K562 (cell line): Measurements from ENCODE around the gene CFAP107. TPM values are rescaled to one million over a fixed set of nuclear protein-coding genes. Genes with fewer than 3 reads are reported as not detected.

Experiments used
- ATAC-seq: fragments of 200-7000 bp; cut with Tn5 transposase; 3 replicates; pipeline ENCODE4 v1.9.1; 2020; ENCODE audit warnings: moderate library complexity
- BruUV-seq: library from RNA; stranded (reverse); fragments of 400-500 nt; replicated peaks from 2 replicates; lab custom pipeline; 2021; lab: Mats Ljungman, UMichigan
- CTCF ChIA-PET: fragments of 300-600 bp; formaldehyde crosslinking; extraction: SDS; loops from one replicate; lab custom pipeline; 2021; ENCODE audit warnings: low intra/inter-chr PET ratio; lab: Yijun Ruan, JAX
- POLR2A ChIA-PET: fragments of 300-600, 350-650 bp; sonication (Branson Sonifier 250); formaldehyde crosslinking; extraction: SDS; loops from one replicate; lab custom pipeline; 2021; ENCODE audit warnings: antibody characterized with exemption, inconsistent platforms; lab: Yijun Ruan, JAX
- DNase-seq, 4 experiments: peaks; one replicate each; pipeline versions ENCODE4 v3.0.0 to v3.0.0-alpha.2; 2011 to 2018; ENCODE audit warnings: low spot score in 3 of 4, mixed read lengths in 3 of 4; ENCODE audit errors: extremely low read depth in 1 of 4
- FAIRE-seq: peaks from 2 replicates; lab custom pipeline; 2011; peaks lifted over from hg19 to GRCh38; lab: Jason Lieb, UNC
- H2AFZ ChIP-seq: 2 replicates; pipeline ENCODE4 v1.6.0; 2011; ENCODE audit warnings: low read depth, low read length, control low read depth, inconsistent platforms
- H3K27ac ChIP-seq: fragments of 200-600 bp; 3 replicates; pipeline ENCODE4 v1.8.0; 2011; ENCODE audit warnings: low read depth, mild to moderate bottlenecking, control low read depth, inconsistent platforms, low read length, moderate library complexity, mixed read lengths; ENCODE audit errors: extremely low read depth
- H3K27me3 ChIP-seq, 2 experiments: fragments of 300-600 bp in 1 of 2; 2 replicates in 1 of 2; 3 replicates in 1 of 2; pipeline versions ENCODE4 v1.6.0 to v1.8.0; 2011; ENCODE audit warnings: inconsistent platforms in 2 of 2, low read length in 2 of 2, mild to moderate bottlenecking in 1 of 2, mixed read lengths in 1 of 2, moderate library complexity in 1 of 2; ENCODE audit not compliant: control insufficient read depth in 2 of 2, insufficient read depth in 2 of 2
- H3K36me3 ChIP-seq: fragments of 300-600 bp; 3 replicates; pipeline ENCODE4 v1.8.0; 2011; ENCODE audit warnings: mild to moderate bottlenecking, low read length, inconsistent platforms; ENCODE audit not compliant: control insufficient read depth, insufficient read depth
- H3K4me1 ChIP-seq, 2 experiments: fragments of 200-600 bp in 1 of 2; replicated peaks in 1 of 2; 2 replicates in 1 of 2; 3 replicates in 1 of 2; pipeline versions ENCODE4 v1.5.1 to v1.8.0; 2011; ENCODE audit warnings: inconsistent platforms in 2 of 2, low read length in 2 of 2, mild to moderate bottlenecking in 1 of 2, mixed read lengths in 1 of 2, moderate library complexity in 1 of 2; ENCODE audit not compliant: control insufficient read depth in 2 of 2, insufficient read depth in 2 of 2
- H3K4me2 ChIP-seq: 2 replicates; pipeline ENCODE4 v1.6.1; 2011; ENCODE audit warnings: low read length, control low read depth, inconsistent platforms, mixed read lengths; ENCODE audit not compliant: insufficient read depth
- H3K4me3 ChIP-seq: fragments of 200-600 bp; sonication (generic), shearing (Covaris generic); 2 replicates; pipeline ENCODE4 v1.5.1; 2016; ENCODE audit warnings: control low read depth, inconsistent platforms
- H3K79me2 ChIP-seq: fragments of 200-600 bp; 3 replicates; pipeline ENCODE4 v1.8.0; 2011; ENCODE audit warnings: low read length, inconsistent platforms; ENCODE audit not compliant: control insufficient read depth, insufficient read depth
- H3K9ac ChIP-seq, 2 experiments: 2 replicates each; pipeline versions ENCODE4 v1.6.0 to v1.6.1; 2011; ENCODE audit warnings: low read depth in 2 of 2, low read length in 2 of 2, control low read depth in 1 of 2, inconsistent platforms in 1 of 2, mild to moderate bottlenecking in 1 of 2, mixed read lengths in 1 of 2; ENCODE audit not compliant: insufficient read depth in 1 of 2
- H3K9me1 ChIP-seq: one replicate; pipeline ENCODE4 v1.6.0; 2011; ENCODE audit warnings: inconsistent platforms, mild to moderate bottlenecking, low read length, moderate library complexity; ENCODE audit not compliant: control insufficient read depth, insufficient read depth
- H3K9me3 ChIP-seq: replicated peaks from 2 replicates; pipeline ENCODE4 v1.5.1; 2011; ENCODE audit warnings: low read depth, low read length, inconsistent platforms; ENCODE audit not compliant: control insufficient read depth, insufficient read depth
- H4K20me1 ChIP-seq: replicated peaks from 2 replicates; pipeline ENCODE4 v1.6.1; 2011; ENCODE audit warnings: low read length, inconsistent platforms, mixed read lengths; ENCODE audit not compliant: control insufficient read depth, insufficient read depth
- FOSL1 ChIP-seq: fragments of 200-800 bp; sonication (Bioruptor generic); conservative IDR thresholded peaks from 2 replicates; pipeline ENCODE4 v1.6.1; 2016; ENCODE audit warnings: missing genetic modification characterization, missing compliant biosample characterization
- KHSRP ChIP-seq: fragments of 450-650 bp; IDR thresholded peaks from 2 replicates; pipeline ENCODE4 v1.6.1; 2017
- WGBS: fragments of 100-300 bp; shearing (Covaris generic); methylation state at CpG from one replicate; pipeline ENCODE4 v1.1.6; 2016; ENCODE audit warnings: low coverage, mixed read lengths; ENCODE audit not compliant: insufficient coverage; ENCODE audit errors: missing lambda C conversion rate; 5-methylcytosine and 5-hydroxymethylcytosine counted together
- in situ Hi-C: fragments of 300-500 bp; cut with MboI; formaldehyde crosslinking; loops from 4 replicates; pipeline ENCODE4 v1.15.0; 2018; ENCODE audit warnings: inconsistent platforms, mixed read lengths
- intact Hi-C: fragments of 100-400 bp; cut with micrococcal nuclease; formaldehyde crosslinking; loops from 2 replicates; pipeline ENCODE4 v1.14.2; 2022
- polyA plus RNA-seq, 8 experiments: library from polyadenylated mRNA; depleted of rRNA in 4 of 8; stranded (reverse) in 5 of 8; unstranded in 3 of 8; fragments of >200 nt; fragmentation: Nextera tagmentation in 2 of 8; fragmentation: Illumina TruSeq in 1 of 8; extraction: Ambion mirVana in 2 of 8; extraction: Trizol in 1 of 8; gene quantifications; 2 replicates each; pipeline versions ENCODE4 v1.2.1 to v1.2.3, GENCODE V29; 2011 to 2014; ENCODE audit warnings: inconsistent platforms in 1 of 8, missing spikeins in 1 of 8
- total RNA-seq, 7 experiments: library from RNA; depleted of rRNA in 6 of 7; stranded (reverse); fragments of >200 nt in 6 of 7; fragmentation: Illumina TruSeq in 2 of 7; extraction: Trizol in 2 of 7; gene quantifications; 2 replicates each; pipeline versions ENCODE4 v1.2.1 to v1.2.3, GENCODE V29; 2011 to 2021; ENCODE audit warnings: low replicate concordance in 1 of 7

Gene CFAP107
- total and polyA plus RNA-seq, 9 of the 15 experiments (the other 6 are each of a cell fraction or from before 2014, with no cell fraction given), result 0.03 to 0.08 TPM; not detected in 7

DNA sequence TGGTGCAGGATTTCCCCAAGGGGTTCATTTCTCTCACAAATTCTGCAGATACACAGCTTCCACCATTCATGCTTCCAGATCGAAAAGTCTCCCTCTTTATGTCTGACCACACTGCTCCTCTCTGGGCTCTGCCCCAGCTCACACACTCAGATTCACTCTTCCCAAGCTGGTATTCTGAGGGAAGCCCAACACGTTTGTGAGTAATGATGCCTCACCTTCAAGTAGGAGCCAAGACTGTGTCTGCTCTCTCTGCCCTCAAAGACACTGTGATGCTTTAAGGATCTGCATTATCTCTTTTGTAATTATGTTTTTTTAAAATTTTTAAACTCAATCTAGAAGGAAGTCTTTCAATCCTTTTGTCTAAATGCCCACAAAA is 65.4 kb downstream of the CFAP107 start:
- H3K79me2 ChIP-seq, result no peaks in the 10 kb centered on the region
- no peaks in the 10 kb centered on the region for H4K20me1 ChIP-seq
- H3K9ac ChIP-seq, result no peak overlapping the region
- peaks cover 0 to 23% of the 10 kb centered on the region in 2 experiments; a peak in 2 of 5 replicates for H3K4me1 ChIP-seq
- no peaks in the 10 kb centered on the region for H3K36me3 ChIP-seq
- peak overlapping the region; percentile 66 for H3K4me2 ChIP-seq
- peak overlapping the region; percentile 79; the same call in 1 of the 2 replicates for H2AFZ ChIP-seq
- peak overlapping the region; percentile 59; the same call in 1 of the 3 replicates for H3K27ac ChIP-seq
- BruUV-seq, result no TSS peak
- peak; percentile 41 for ATAC-seq
- FAIRE-seq, result no peak
- 0 out of 2 replicates have a peak, but pooled peaks have one; percentile 0 for TF ChIP-seq FOSL1 (tag)
- no peak for TF ChIP-seq KHSRP
- H3K9me1 ChIP-seq, result no peaks in the 10 kb centered on the region
- intact Hi-C loops, result no loop called here
- in situ Hi-C loops, result no loop called here
- H3K27me3 ChIP-seq, result no peaks in the 10 kb centered on the region
- ChIA-PET POLR2A (no interaction called here), CTCF (no interaction called here)
- DNase-seq, result no peak
- no peaks in the 10 kb centered on the region for H3K9me3 ChIP-seq
- no peak overlapping the region for H3K4me3 ChIP-seq
- 8% methylated on average over 2 of the region's 2 CpGs for WGBS

Other genes starting within 250 kb of the CFAP107 start
Only the 7 nearest of the 12 such genes appear.
- not detected in 2 replicates for gene AADACL4, start 102.1 kb upstream of the CFAP107 start, total RNA-seq (2014; rRNA removed)
- gene AADACL4, start 102.1 kb upstream of the CFAP107 start, total RNA-seq (2014; rRNA removed; fragmentation: Illumina TruSeq; extraction: Trizol), result not detected in 2 replicates
- gene AADACL4, start 102.1 kb upstream of the CFAP107 start, total RNA-seq (2015; rRNA removed; fragmentation: Illumina TruSeq; extraction: Trizol), result not detected in 2 replicates
- gene AADACL4, start 102.1 kb upstream of the CFAP107 start, total RNA-seq (2021), result not detected in 2 replicates
- not detected in 2 replicates for gene AADACL4, start 102.1 kb upstream of the CFAP107 start, polyA plus RNA-seq (2011; rRNA removed)
- gene AADACL4, start 102.1 kb upstream of the CFAP107 start, polyA plus RNA-seq (2014; fragmentation: Illumina TruSeq; extraction: Trizol), result not detected in 2 replicates
- not detected for gene AADACL4, start 102.1 kb upstream of the CFAP107 start, polyA plus RNA-seq (2014; fragmentation: Nextera tagmentation; extraction: Ambion mirVana)
- not detected in 2 replicates for gene AADACL4, start 102.1 kb upstream of the CFAP107 start, polyA plus RNA-seq (2014; rRNA removed)
- not detected in 2 replicates for gene AADACL3, start 30.1 kb upstream of the CFAP107 start, total RNA-seq (2014; rRNA removed)
- not detected in 2 replicates for gene AADACL3, start 30.1 kb upstream of the CFAP107 start, total RNA-seq (2014; rRNA removed; fragmentation: Illumina TruSeq; extraction: Trizol)
- gene AADACL3, start 30.1 kb upstream of the CFAP107 start, total RNA-seq (2015; rRNA removed; fragmentation: Illumina TruSeq; extraction: Trizol), result not detected in 2 replicates
- gene AADACL3, start 30.1 kb upstream of the CFAP107 start, total RNA-seq (2021), result not detected in 2 replicates
- not detected in 2 replicates for gene AADACL3, start 30.1 kb upstream of the CFAP107 start, polyA plus RNA-seq (2011; rRNA removed)
- not detected in 2 replicates for gene AADACL3, start 30.1 kb upstream of the CFAP107 start, polyA plus RNA-seq (2014; fragmentation: Illumina TruSeq; extraction: Trizol)
- not detected for gene AADACL3, start 30.1 kb upstream of the CFAP107 start, polyA plus RNA-seq (2014; fragmentation: Nextera tagmentation; extraction: Ambion mirVana)
- not detected in 2 replicates for gene AADACL3, start 30.1 kb upstream of the CFAP107 start, polyA plus RNA-seq (2014; rRNA removed)
- not detected in 2 replicates for gene PRAMEF12, start 27.5 kb downstream of the CFAP107 start, total RNA-seq (2014; rRNA removed)
- gene PRAMEF12, start 27.5 kb downstream of the CFAP107 start, total RNA-seq (2014; rRNA removed; fragmentation: Illumina TruSeq; extraction: Trizol), result not detected in 2 replicates
- not detected in 2 replicates for gene PRAMEF12, start 27.5 kb downstream of the CFAP107 start, total RNA-seq (2015; rRNA removed; fragmentation: Illumina TruSeq; extraction: Trizol)
- gene PRAMEF12, start 27.5 kb downstream of the CFAP107 start, total RNA-seq (2021), result not detected in 2 replicates
- gene PRAMEF12, start 27.5 kb downstream of the CFAP107 start, polyA plus RNA-seq (2011; rRNA removed), result not detected in 2 replicates
- gene PRAMEF12, start 27.5 kb downstream of the CFAP107 start, polyA plus RNA-seq (2014; fragmentation: Illumina TruSeq; extraction: Trizol), result not detected in 2 replicates
- gene PRAMEF12, start 27.5 kb downstream of the CFAP107 start, polyA plus RNA-seq (2014; fragmentation: Nextera tagmentation; extraction: Ambion mirVana), result not detected
- gene PRAMEF12, start 27.5 kb downstream of the CFAP107 start, polyA plus RNA-seq (2014; rRNA removed), result not detected in 2 replicates
- gene PRAMEF1, start 45.2 kb downstream of the CFAP107 start, total RNA-seq (2014; rRNA removed), result not detected in 2 replicates
- not detected in 2 replicates for gene PRAMEF1, start 45.2 kb downstream of the CFAP107 start, total RNA-seq (2014; rRNA removed; fragmentation: Illumina TruSeq; extraction: Trizol)
- not detected in 2 replicates for gene PRAMEF1, start 45.2 kb downstream of the CFAP107 start, total RNA-seq (2015; rRNA removed; fragmentation: Illumina TruSeq; extraction: Trizol)
- gene PRAMEF1, start 45.2 kb downstream of the CFAP107 start, total RNA-seq (2021), result not detected in 2 replicates
- not detected in 2 replicates for gene PRAMEF1, start 45.2 kb downstream of the CFAP107 start, polyA plus RNA-seq (2011; rRNA removed)
- not detected in 2 replicates for gene PRAMEF1, start 45.2 kb downstream of the CFAP107 start, polyA plus RNA-seq (2014; fragmentation: Illumina TruSeq; extraction: Trizol)
- not detected for gene PRAMEF1, start 45.2 kb downstream of the CFAP107 start, polyA plus RNA-seq (2014; fragmentation: Nextera tagmentation; extraction: Ambion mirVana)
- gene PRAMEF1, start 45.2 kb downstream of the CFAP107 start, polyA plus RNA-seq (2014; rRNA removed), result not detected in 2 replicates
- gene PRAMEF11, start 85.2 kb downstream of the CFAP107 start, total RNA-seq (2014; rRNA removed), result not detected in 2 replicates
- gene PRAMEF11, start 85.2 kb downstream of the CFAP107 start, total RNA-seq (2014; rRNA removed; fragmentation: Illumina TruSeq; extraction: Trizol), result not detected in 2 replicates
- gene PRAMEF11, start 85.2 kb downstream of the CFAP107 start, total RNA-seq (2015; rRNA removed; fragmentation: Illumina TruSeq; extraction: Trizol), result not detected in 2 replicates
- not detected in 2 replicates for gene PRAMEF11, start 85.2 kb downstream of the CFAP107 start, total RNA-seq (2021)
- gene PRAMEF11, start 85.2 kb downstream of the CFAP107 start, polyA plus RNA-seq (2011; rRNA removed), result not detected in 2 replicates
- gene PRAMEF11, start 85.2 kb downstream of the CFAP107 start, polyA plus RNA-seq (2014; fragmentation: Illumina TruSeq; extraction: Trizol), result not detected in 2 replicates
- not detected for gene PRAMEF11, start 85.2 kb downstream of the CFAP107 start, polyA plus RNA-seq (2014; fragmentation: Nextera tagmentation; extraction: Ambion mirVana)
- gene PRAMEF11, start 85.2 kb downstream of the CFAP107 start, polyA plus RNA-seq (2014; rRNA removed), result not detected in 2 replicates
- not detected in 2 replicates for gene HNRNPCL1, start 102.5 kb downstream of the CFAP107 start, total RNA-seq (2014; rRNA removed)
- gene HNRNPCL1, start 102.5 kb downstream of the CFAP107 start, total RNA-seq (2014; rRNA removed; fragmentation: Illumina TruSeq; extraction: Trizol), result not detected in 2 replicates
- not detected in 2 replicates for gene HNRNPCL1, start 102.5 kb downstream of the CFAP107 start, total RNA-seq (2015; rRNA removed; fragmentation: Illumina TruSeq; extraction: Trizol)
- gene HNRNPCL1, start 102.5 kb downstream of the CFAP107 start, total RNA-seq (2021), result not detected in 2 replicates
- 0.08 TPM in 1 of 2 replicates, not detected in the other for gene HNRNPCL1, start 102.5 kb downstream of the CFAP107 start, polyA plus RNA-seq (2011; rRNA removed)
- not detected in 2 replicates for gene HNRNPCL1, start 102.5 kb downstream of the CFAP107 start, polyA plus RNA-seq (2014; fragmentation: Illumina TruSeq; extraction: Trizol)
- not detected for gene HNRNPCL1, start 102.5 kb downstream of the CFAP107 start, polyA plus RNA-seq (2014; fragmentation: Nextera tagmentation; extraction: Ambion mirVana)
- gene HNRNPCL1, start 102.5 kb downstream of the CFAP107 start, polyA plus RNA-seq (2014; rRNA removed), result not detected in 2 replicates
- not detected in 2 replicates for gene PRAMEF2, start 110.9 kb downstream of the CFAP107 start, total RNA-seq (2014; rRNA removed)
- gene PRAMEF2, start 110.9 kb downstream of the CFAP107 start, total RNA-seq (2014; rRNA removed; fragmentation: Illumina TruSeq; extraction: Trizol), result not detected in 2 replicates
- gene PRAMEF2, start 110.9 kb downstream of the CFAP107 start, total RNA-seq (2015; rRNA removed; fragmentation: Illumina TruSeq; extraction: Trizol), result not detected in 2 replicates
- not detected in 2 replicates for gene PRAMEF2, start 110.9 kb downstream of the CFAP107 start, total RNA-seq (2021)
- gene PRAMEF2, start 110.9 kb downstream of the CFAP107 start, polyA plus RNA-seq (2011; rRNA removed), result not detected in 2 replicates
- not detected in 2 replicates for gene PRAMEF2, start 110.9 kb downstream of the CFAP107 start, polyA plus RNA-seq (2014; fragmentation: Illumina TruSeq; extraction: Trizol)
- gene PRAMEF2, start 110.9 kb downstream of the CFAP107 start, polyA plus RNA-seq (2014; fragmentation: Nextera tagmentation; extraction: Ambion mirVana), result not detected
- not detected in 2 replicates for gene PRAMEF2, start 110.9 kb downstream of the CFAP107 start, polyA plus RNA-seq (2014; rRNA removed)